Muscle layer of duodenum (tissue), 2 donors: ENCODE measurements around the gene CCHCR1.

Experiments used
- H3K27ac ChIP-seq: one replicate; pipeline ENCODE4 v1.7.0; 2013; ENCODE audit warnings: mild to moderate bottlenecking, low read length
- H3K27me3 ChIP-seq: one replicate; pipeline ENCODE4 v1.7.0; 2013; ENCODE audit warnings: low read depth, mild to moderate bottlenecking, control low read depth, low read length
- H3K36me3 ChIP-seq, 2 donors: one replicate each; pipeline ENCODE4 v1.7.0; 2013; ENCODE audit warnings: low read length in 2 of 2, control low read depth in 1 of 2, mild to moderate bottlenecking in 1 of 2; ENCODE audit not compliant: insufficient read depth in 2 of 2, control insufficient read depth in 1 of 2
- H3K4me1 ChIP-seq, 2 donors: one replicate each; pipeline ENCODE4 v1.7.0; 2013; ENCODE audit warnings: low read length in 2 of 2, mild to moderate bottlenecking in 2 of 2, control low read depth in 1 of 2, moderate library complexity in 1 of 2; ENCODE audit not compliant: insufficient read depth in 2 of 2, control insufficient read depth in 1 of 2
- H3K4me3 ChIP-seq, 2 donors: one replicate each; pipeline ENCODE4 v1.7.0; 2013; ENCODE audit warnings: low read length in 2 of 2, low read depth in 1 of 2, mild to moderate bottlenecking in 1 of 2
- H3K9me3 ChIP-seq, 2 donors: one replicate each; pipeline ENCODE4 v1.7.0; 2013; ENCODE audit warnings: low read length in 2 of 2, control low read depth in 1 of 2, mild to moderate bottlenecking in 1 of 2; ENCODE audit not compliant: control insufficient read depth in 1 of 2
- donor health status: healthy.

CCHCR1 gene

GRCh38 chr6:31092769-31093505 lies 64.7 kb downstream of the CCHCR1 start:
- no peak overlapping the region for H3K4me3 ChIP-seq
- H3K27me3 ChIP-seq = no peaks in the 10 kb centered on the region
- no peak overlapping the region for H3K27ac ChIP-seq
- H3K36me3 ChIP-seq = no peaks in the 10 kb centered on the region
- no peaks in the 10 kb centered on the region for H3K9me3 ChIP-seq
- no peaks in the 10 kb centered on the region for H3K4me1 ChIP-seq
